ENCODE results near the gene ZNF471.

ZNF471 gene

GRCh38 chr19:56504581-56504980 is 3.1 kb upstream of the ZNF471 start:
- Histone ChIP-seq H3K4me2 (ENCODE audit: low read length) (no peak overlapping the region), H3K4me1 (ENCODE audit: control insufficient read depth, low read length) (no peaks in the 10 kb centered on the region), H3K4me3 (ENCODE audit: low read length) (no peak overlapping the region), H3K27ac (ENCODE audit: low read depth, low read length) (no peak overlapping the region), H3K9me3 (ENCODE audit: control insufficient read depth, insufficient read depth, low read length) (peaks cover 26% of the 10 kb centered on the region; the same call in 1 of the 2 replicates), H3K9me2 (replicated peaks; ENCODE audit: control insufficient read depth, low read length) (no peaks in the 10 kb centered on the region), H3K27me3 (ENCODE audit: control insufficient read depth, low read length) (no peaks in the 10 kb centered on the region), H3K79me2 (ENCODE audit: control insufficient read depth, low read length) (no peaks in the 10 kb centered on the region), H4K20me1 (ENCODE audit: control insufficient read depth, insufficient read depth, low read depth, low read length) (no peaks in the 10 kb centered on the region), H3F3A (ENCODE audit: control insufficient read depth, insufficient read depth) (no peaks in the 10 kb centered on the region), H3K36me3 (ENCODE audit: control insufficient read depth, low read length) (no peaks in the 10 kb centered on the region)
- no peak for TF ChIP-seq CTCF (IDR thresholded peaks at IDR 0.05; ENCODE audit: low read depth, low read length, poor library complexity, severe bottlenecking)
- TF ChIP-seq EZH2phosphoT487 (IDR thresholded peaks at IDR 0.05; ENCODE audit: borderline replicate concordance, low read length) = no peak

DNA sequence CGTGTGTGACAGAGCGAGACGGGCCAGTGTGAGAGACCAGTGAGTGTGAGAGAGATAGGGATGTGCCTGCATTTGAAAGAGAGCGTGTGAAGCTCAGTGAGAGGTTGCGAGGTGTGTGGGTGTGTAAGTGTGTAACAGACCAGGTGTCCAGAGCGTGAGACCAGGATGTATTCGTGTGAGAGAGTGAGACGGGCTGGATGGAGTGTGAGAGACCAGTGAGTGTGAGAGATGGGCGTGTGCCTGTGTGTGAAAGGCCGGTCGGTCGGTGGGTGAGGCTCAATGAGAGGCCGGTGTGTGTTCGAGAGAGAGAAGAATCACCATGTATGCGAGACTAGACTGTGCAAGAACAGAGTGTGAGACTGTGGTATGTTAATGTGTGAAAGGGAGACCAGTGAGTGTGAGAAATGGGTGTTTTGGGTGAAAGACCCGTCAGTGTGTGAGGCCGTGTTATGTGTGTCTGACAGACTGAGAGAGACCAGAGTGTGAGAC is 679 bp downstream of the ZNF471 start:
- Histone ChIP-seq H3K4me1 (ENCODE audit: control insufficient read depth, low read length) (no peaks in the 10 kb centered on the region), H3K27me3 (ENCODE audit: control insufficient read depth, low read length) (no peaks in the 10 kb centered on the region), H3F3A (ENCODE audit: control insufficient read depth, insufficient read depth) (no peaks in the 10 kb centered on the region), H4K20me1 (ENCODE audit: control insufficient read depth, insufficient read depth, low read depth, low read length) (no peaks in the 10 kb centered on the region), H3K4me2 (ENCODE audit: low read length) (no peak overlapping the region), H3K36me3 (ENCODE audit: control insufficient read depth, low read length) (no peaks in the 10 kb centered on the region), H3K79me2 (ENCODE audit: control insufficient read depth, low read length) (no peaks in the 10 kb centered on the region), H3K9me2 (replicated peaks; ENCODE audit: control insufficient read depth, low read length) (no peaks in the 10 kb centered on the region), H3K4me3 (ENCODE audit: low read length) (no peak overlapping the region), H3K9me3 (ENCODE audit: control insufficient read depth, insufficient read depth, low read length) (peaks cover 25% of the 10 kb centered on the region; the same call in 1 of the 2 replicates), H3K27ac (ENCODE audit: low read depth, low read length) (no peak overlapping the region)
- TF ChIP-seq CTCF (IDR thresholded peaks at IDR 0.05; ENCODE audit: low read depth, low read length, poor library complexity, severe bottlenecking) (no peak), EZH2phosphoT487 (IDR thresholded peaks at IDR 0.05; ENCODE audit: borderline replicate concordance, low read length) (no peak)

GRCh38 chr19:56525214-56525860 is 17.7 kb downstream of the ZNF471 start:
- no peaks in the 10 kb centered on the region for H3K9me2 ChIP-seq (replicated peaks; ENCODE audit: control insufficient read depth, low read length)
- H3K27ac ChIP-seq (ENCODE audit: low read depth, low read length) = no peak overlapping the region
- no peaks in the 10 kb centered on the region for H3K4me1 ChIP-seq (ENCODE audit: control insufficient read depth, low read length)
- no peaks in the 10 kb centered on the region for H3K27me3 ChIP-seq (ENCODE audit: control insufficient read depth, low read length)
- TF ChIP-seq CTCF (IDR thresholded peaks at IDR 0.05; ENCODE audit: low read depth, low read length, poor library complexity, severe bottlenecking) = no peak
- H4K20me1 ChIP-seq (ENCODE audit: control insufficient read depth, insufficient read depth, low read depth, low read length) = no peaks in the 10 kb centered on the region
- H3K4me2 ChIP-seq (ENCODE audit: low read length) = no peak overlapping the region
- H3K36me3 ChIP-seq (ENCODE audit: control insufficient read depth, low read length) = no peaks in the 10 kb centered on the region
- H3F3A ChIP-seq (ENCODE audit: control insufficient read depth, insufficient read depth) = no peaks in the 10 kb centered on the region
- no peaks in the 10 kb centered on the region for H3K79me2 ChIP-seq (ENCODE audit: control insufficient read depth, low read length)
- H3K9me3 ChIP-seq (ENCODE audit: control insufficient read depth, insufficient read depth, low read length) = peaks cover 30% of the 10 kb centered on the region; the same call in 1 of the 2 replicates
- H3K4me3 ChIP-seq (ENCODE audit: low read length) = no peak overlapping the region

Data from DOHH2 (cell line).